ENCODE data around the gene HNRNPF. TPM values are rescaled to one million over a fixed set of nuclear protein-coding genes. Genes with fewer than 3 reads are reported as not detected.
A peak's percentile ranks its signal among the peaks of the same experiment; 100 is the strongest.

Gene HNRNPF
- total and polyA plus RNA-seq, 12 donors = 48.7 to 207 (median 139) TPM

GRCh38 chr10:43407576-43408330, 1.2 kb downstream of the HNRNPF start:
- Histone ChIP-seq H3K4me3 (peak overlapping the region in 3 of 4 donors; percentile 75 to 97 (median 89)), H3K27me3 (no peaks in the 10 kb centered on the region), H3K27ac (peak overlapping the region; percentile 99 to 100 (median 99)), H3K9me3 (replicated peaks in 1 of 3) (no peaks in the 10 kb centered on the region), H3K4me1 (replicated peaks in 1 of 2) (peaks cover 23 to 43% of the 10 kb centered on the region in 2 donors), H3K36me3 (replicated peaks in 1 of 2) (peaks cover 0 to 4% of the 10 kb centered on the region in 2 donors)
- DNase-seq = peak; percentile 90 to 96 (median 94)
- intact Hi-C loops (cut with DNase I) = no loop called here
- 0% methylated on average over 45 to 56 of the region's 56 CpGs for WGBS, 4 donors
- peak in 5 of 6 experiments; percentile 36 to 58 (median 47) for TF ChIP-seq CTCF (IDR thresholded peaks at IDR 0.05)
- peak; percentile 42 to 70 for TF ChIP-seq POLR2A (IDR thresholded peaks at IDR 0.05)

GRCh38 chr10:43407148-43407575, 1.8 kb downstream of the HNRNPF start:
- Histone ChIP-seq H3K27ac (peak overlapping the region; percentile 99 to 100 (median 99)), H3K9me3 (replicated peaks in 1 of 3) (no peaks in the 10 kb centered on the region), H3K4me3 (peak overlapping the region in 3 of 4 donors; percentile 75 to 97 (median 89)), H3K27me3 (no peaks in the 10 kb centered on the region), H3K4me1 (replicated peaks in 1 of 2) (peaks cover 23 to 49% of the 10 kb centered on the region in 2 donors), H3K36me3 (replicated peaks in 1 of 2) (peaks cover 0 to 4% of the 10 kb centered on the region in 2 donors)
- peak; percentile 59 to 76 (median 66) for DNase-seq
- TF ChIP-seq CTCF (IDR thresholded peaks at IDR 0.05) (peak in 1 of 6 experiments; percentile 2), POLR2A (IDR thresholded peaks at IDR 0.05) (no peak)
- intact Hi-C loops (cut with DNase I) = no loop called here
- WGBS, 4 donors = 0 to 1% (median 0%) methylated on average over 18 to 59 of the region's 59 CpGs

- intact Hi-C loops (cut with DNase I) = no loop called here
- no peaks in the 10 kb centered on the region for H3K9me3 ChIP-seq (replicated peaks in 1 of 3)
- peaks cover 28 to 67% of the 10 kb centered on the region in 2 donors for H3K4me1 ChIP-seq (replicated peaks in 1 of 2)
- TF ChIP-seq POLR2A (IDR thresholded peaks at IDR 0.05) (no peak), CTCF (IDR thresholded peaks at IDR 0.05) (no peak)
- WGBS, 4 donors = 61 to 70% (median 64%) methylated on average over 6 of the region's 6 CpGs
- H3K4me3 ChIP-seq = no peak overlapping the region
- peak overlapping the region in 1 of 5 donors; percentile 19 for H3K27ac ChIP-seq
- no peak for DNase-seq
- no peaks in the 10 kb centered on the region for H3K27me3 ChIP-seq
- H3K36me3 ChIP-seq (replicated peaks in 1 of 2) = peaks cover 0 to 4% of the 10 kb centered on the region in 2 donors
These were observed 4.3 kb downstream of the HNRNPF start for GRCh38 chr10:43404704-43405084.

- H3K9me3 ChIP-seq (replicated peaks in 1 of 3) = no peaks in the 10 kb centered on the region
- no peaks in the 10 kb centered on the region for H3K27me3 ChIP-seq
- H3K27ac ChIP-seq = peak overlapping the region in 1 of 5 donors; percentile 19
- intact Hi-C loops (cut with DNase I) = no loop called here
- H3K36me3 ChIP-seq (replicated peaks in 1 of 2) = peaks cover 0 to 4% of the 10 kb centered on the region in 2 donors
- no peak for TF ChIP-seq CTCF (IDR thresholded peaks at IDR 0.05)
- no peak for TF ChIP-seq POLR2A (IDR thresholded peaks at IDR 0.05)
- no peak for DNase-seq
- 60 to 74% (median 70%) methylated on average over 14 of the region's 14 CpGs for WGBS, 4 donors
- H3K4me3 ChIP-seq = no peak overlapping the region
- peaks cover 28 to 73% of the 10 kb centered on the region in 2 donors for H3K4me1 ChIP-seq (replicated peaks in 1 of 2)
These were observed 4.9 kb downstream of the HNRNPF start for GRCh38 chr10:43403911-43404703.
